ENCODE data around the gene PAFAH1B2.
A peak's percentile ranks its signal among the peaks of the same experiment; 100 is the strongest.

PAFAH1B2 gene

GRCh38 chr11:117221775-117222517 is 77.9 kb downstream of the PAFAH1B2 start:
- DNase-seq (ENCODE audit: low read depth): peak; percentile 84

DNA sequence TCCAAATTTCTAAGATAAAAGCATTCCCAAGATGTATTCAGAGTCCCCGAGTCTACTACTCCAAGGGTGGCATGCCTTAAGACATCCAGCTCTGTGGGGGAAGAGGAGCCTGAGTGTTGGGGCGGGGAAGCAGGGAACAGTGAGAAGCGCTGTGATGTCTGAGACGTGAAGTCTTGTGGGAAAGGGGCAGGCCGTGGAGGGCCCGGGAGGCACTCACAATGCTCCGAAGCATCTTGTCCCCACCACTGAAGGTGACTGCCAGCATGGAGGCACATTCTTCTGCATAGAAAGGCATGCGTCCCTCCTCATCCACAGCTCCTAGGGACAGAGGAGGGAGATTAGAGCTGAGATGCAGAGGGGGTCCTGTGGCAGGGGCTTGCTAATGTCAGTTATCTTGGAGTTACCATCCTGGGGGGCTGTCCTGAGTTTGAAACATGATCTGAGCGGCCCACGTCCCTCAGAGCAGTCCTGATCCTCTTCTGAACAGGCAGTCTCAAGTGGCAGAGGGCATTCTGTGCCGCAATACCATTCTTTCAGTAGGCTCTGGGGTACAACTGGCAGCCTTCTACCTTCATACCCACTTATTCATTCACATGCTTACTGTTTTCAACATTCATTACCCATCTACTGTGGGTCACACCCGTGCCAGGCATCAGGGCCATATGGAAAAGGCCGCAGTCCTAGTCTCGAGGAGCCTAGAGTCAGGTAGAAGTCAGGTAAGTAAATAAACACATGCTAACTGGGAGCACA is 79.1 kb downstream of the PAFAH1B2 start:
- DNase-seq (ENCODE audit: low read depth): no peak

- no peak for DNase-seq (ENCODE audit: low read depth)
These were observed 79.9 kb downstream of the PAFAH1B2 start for GRCh38 chr11:117223741-117224689.

DNA sequence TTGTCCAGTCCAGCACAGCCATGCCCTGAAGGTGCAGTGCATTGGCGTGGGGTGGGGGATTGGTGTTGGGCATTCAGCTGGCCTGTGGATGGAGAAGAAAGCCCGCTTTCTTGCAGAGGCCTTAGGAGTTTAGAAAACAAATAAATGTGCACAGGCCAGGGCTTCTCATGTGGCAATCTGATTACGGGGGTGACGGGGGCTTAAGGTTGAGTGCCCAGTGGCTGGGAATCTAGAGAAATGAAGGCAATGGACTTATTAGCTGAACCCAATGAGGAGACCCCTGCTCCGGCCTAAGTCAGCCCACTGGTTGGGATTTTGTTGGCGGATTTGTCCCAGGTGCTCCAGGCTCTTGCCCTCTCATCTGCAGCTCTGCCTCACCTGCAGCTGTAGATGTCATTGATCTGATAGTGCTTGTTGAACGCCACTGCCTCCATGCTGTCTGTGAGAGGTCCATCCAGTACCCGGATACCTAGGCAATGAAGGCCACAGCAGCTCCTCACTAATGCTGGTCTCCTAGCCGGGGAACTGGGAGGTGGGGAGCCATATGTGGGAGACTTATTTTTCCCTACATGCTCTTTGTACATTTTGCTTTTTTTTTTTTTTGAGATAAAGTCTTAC is 81.6 kb downstream of the PAFAH1B2 start:
- DNase-seq (ENCODE audit: low read depth): no peak
